Sigmoid colon (tissue), 7 donors: ENCODE data around the gene ASS1. TPM values are rescaled to one million over a fixed set of nuclear protein-coding genes. Genes with fewer than 3 reads are reported as not detected.

Source experiments
- DNase-seq: peaks from one replicate; pipeline ENCODE4 v3.0.0-alpha.2; 2019
- H3K27ac ChIP-seq, 4 donors: fragments of 200-600 bp; sonication (generic); one replicate each; pipeline ENCODE4 v1.5.1; 2016 to 2019; ENCODE audit warnings: mild to moderate bottlenecking in 1 of 4
- H3K27me3 ChIP-seq, 3 donors: fragments of 200-600 bp; sonication (generic); one replicate each; pipeline ENCODE4 v1.5.1; 2019; ENCODE audit warnings: mild to moderate bottlenecking in 1 of 3
- H3K36me3 ChIP-seq, 4 donors: fragments of 200-600 bp; sonication (generic); one replicate each; pipeline ENCODE4 v1.5.1; 2016 to 2019
- H3K4me1 ChIP-seq, 4 donors: fragments of 200-600 bp; sonication (generic); one replicate each; pipeline ENCODE4 v1.5.1; 2017 to 2019
- H3K4me3 ChIP-seq, 4 donors: fragments of 200-600 bp; sonication (generic); one replicate each; pipeline ENCODE4 v1.5.1; 2017 to 2019; ENCODE audit warnings: mild to moderate bottlenecking in 2 of 4, moderate library complexity in 1 of 4
- H3K9me3 ChIP-seq, 4 donors: fragments of 200-600 bp in 3 of 4; sonication (generic) in 3 of 4; one replicate each; pipeline versions ENCODE4 v1.5.1 to v1.6.1; 2013 to 2019
- EP300 ChIP-seq, 4 donors: sonication (generic); formaldehyde crosslinking; IDR thresholded peaks; one replicate each; pipeline ENCODE4 v1.6.1; 2017; ENCODE audit warnings: antibody characterized with exemption in 4 of 4
- POLR2A ChIP-seq, 2 donors: fragments of 450-650 bp; IDR thresholded peaks; one replicate each; pipeline ENCODE4 v1.6.1; 2016; ENCODE audit warnings: antibody characterized with exemption in 2 of 2, mild to moderate bottlenecking in 2 of 2, moderate library complexity in 2 of 2
- POLR2AphosphoS5 ChIP-seq, 4 donors: sonication (generic); formaldehyde crosslinking; IDR thresholded peaks; one replicate each; pipeline ENCODE4 v1.6.1; 2017; ENCODE audit warnings: antibody characterized with exemption in 4 of 4
- WGBS, 2 donors: extraction: QIAGEN DNeasy Blood & Tissue Kit; methylation state at CpG; one replicate each; pipeline ENCODE4 v1.1.7; 2013; 5-methylcytosine and 5-hydroxymethylcytosine counted together
- intact Hi-C: fragments of 100-400 bp; cut with DNase I; formaldehyde crosslinking; loops from one replicate; pipeline ENCODE4 v1.15.1; 2023
- polyA plus RNA-seq, 3 donors: library from polyadenylated mRNA; stranded (reverse); fragments of 200-250 nt; gene quantifications; one replicate each; pipeline ENCODE4 v1.2.3, GENCODE V29; 2013
- total RNA-seq, 4 donors: library from RNA; depleted of rRNA; stranded (reverse); fragments of >200 nt; gene quantifications; one replicate each; pipeline ENCODE4 v1.1.0, GENCODE V29; 2016
- TF ChIP-seq, protein P1 (sequence below), 4 experiments: fragments of 450-650 bp in 3 of 4; fragments of 200-600 bp in 1 of 4; IDR thresholded peaks; one replicate each; pipeline ENCODE4 v1.5.1; 2016 to 2019; ENCODE audit warnings: antibody characterized with exemption in 4 of 4, mild to moderate bottlenecking in 3 of 4, moderate library complexity in 2 of 4
- donor health status: healthy with polysubstance abuse.
- donor health status: Bipolar disorder and iron deficiency.
- donor health status: healthy.

Gene ASS1
- total and polyA plus RNA-seq, 7 donors, result 65.8 to 1,420 (median 84.2) TPM

GRCh38 chr9:130463763-130464745, 19.3 kb downstream of the ASS1 start:
- no peak overlapping the region for H3K27ac ChIP-seq
- no peak overlapping the region for H3K4me3 ChIP-seq
- no peak for DNase-seq
- no peak for TF ChIP-seq EP300 (IDR thresholded peaks at IDR 0.05)
- TF ChIP-seq POLR2AphosphoS5 (IDR thresholded peaks at IDR 0.05), result no peak
- no peak for TF ChIP-seq POLR2A (IDR thresholded peaks at IDR 0.05)
- TF ChIP-seq, protein P1, sequence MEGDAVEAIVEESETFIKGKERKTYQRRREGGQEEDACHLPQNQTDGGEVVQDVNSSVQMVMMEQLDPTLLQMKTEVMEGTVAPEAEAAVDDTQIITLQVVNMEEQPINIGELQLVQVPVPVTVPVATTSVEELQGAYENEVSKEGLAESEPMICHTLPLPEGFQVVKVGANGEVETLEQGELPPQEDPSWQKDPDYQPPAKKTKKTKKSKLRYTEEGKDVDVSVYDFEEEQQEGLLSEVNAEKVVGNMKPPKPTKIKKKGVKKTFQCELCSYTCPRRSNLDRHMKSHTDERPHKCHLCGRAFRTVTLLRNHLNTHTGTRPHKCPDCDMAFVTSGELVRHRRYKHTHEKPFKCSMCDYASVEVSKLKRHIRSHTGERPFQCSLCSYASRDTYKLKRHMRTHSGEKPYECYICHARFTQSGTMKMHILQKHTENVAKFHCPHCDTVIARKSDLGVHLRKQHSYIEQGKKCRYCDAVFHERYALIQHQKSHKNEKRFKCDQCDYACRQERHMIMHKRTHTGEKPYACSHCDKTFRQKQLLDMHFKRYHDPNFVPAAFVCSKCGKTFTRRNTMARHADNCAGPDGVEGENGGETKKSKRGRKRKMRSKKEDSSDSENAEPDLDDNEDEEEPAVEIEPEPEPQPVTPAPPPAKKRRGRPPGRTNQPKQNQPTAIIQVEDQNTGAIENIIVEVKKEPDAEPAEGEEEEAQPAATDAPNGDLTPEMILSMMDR (IDR thresholded peaks at IDR 0.05), result no peak
- peaks cover 0 to 3% (median 0%) of the 10 kb centered on the region in 3 donors for H3K27me3 ChIP-seq
- H3K9me3 ChIP-seq, result no peaks in the 10 kb centered on the region
- H3K4me1 ChIP-seq, result peaks cover 0 to 8% (median 6%) of the 10 kb centered on the region in 4 donors
- intact Hi-C loops, result no loop called here
- peaks cover 0 to 37% (median 8%) of the 10 kb centered on the region in 4 donors for H3K36me3 ChIP-seq
- WGBS, 2 donors, result 85 to 87% methylated on average over 22 of the region's 22 CpGs

DNA sequence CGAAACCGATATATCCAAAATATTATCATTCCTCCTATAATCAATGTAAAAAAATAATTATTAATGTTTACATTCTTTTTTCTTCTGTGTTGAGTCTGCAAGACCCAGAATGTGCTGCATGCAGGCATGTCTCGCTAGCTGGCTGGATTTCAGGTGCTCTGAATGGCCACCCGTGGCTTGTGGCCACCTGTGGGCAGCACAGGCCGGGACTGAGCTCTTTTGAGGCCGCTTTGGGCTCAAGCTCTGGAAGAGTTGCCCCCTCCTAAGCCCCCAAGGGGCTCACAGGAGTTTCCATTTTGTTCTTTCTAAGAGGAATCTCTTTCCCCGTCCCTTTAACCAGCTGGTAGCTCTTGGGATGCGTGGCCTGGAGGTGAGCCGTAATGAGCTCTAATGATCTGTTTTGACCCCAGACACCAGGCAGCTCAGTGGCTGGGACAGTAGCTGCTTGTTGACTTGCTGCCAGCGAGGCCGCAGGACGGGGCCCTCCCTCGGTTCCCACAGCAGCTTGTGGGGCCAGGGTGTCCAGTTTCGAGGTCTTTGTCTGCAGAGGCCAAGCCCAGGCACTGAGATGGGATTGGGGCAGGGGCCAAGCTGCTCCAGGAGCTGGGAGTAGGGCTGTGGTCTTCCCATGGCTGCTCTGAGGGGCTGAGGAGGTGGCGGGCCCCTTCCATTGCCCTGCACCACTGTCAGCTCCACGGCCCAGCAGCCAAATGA, 20.8 kb downstream of the ASS1 start:
- Histone ChIP-seq H3K27me3 (peaks cover 0 to 3% (median 0%) of the 10 kb centered on the region in 3 donors), H3K27ac (no peak overlapping the region), H3K4me3 (no peak overlapping the region), H3K9me3 (no peaks in the 10 kb centered on the region), H3K36me3 (peaks cover 0 to 42% (median 10%) of the 10 kb centered on the region in 4 donors), H3K4me1 (peaks cover 0 to 8% (median 6%) of the 10 kb centered on the region in 4 donors)
- WGBS, 2 donors, result 78 to 87% methylated on average over 16 of the region's 16 CpGs
- TF ChIP-seq, protein P1 (IDR thresholded peaks at IDR 0.05), result no peak
- TF ChIP-seq EP300 (IDR thresholded peaks at IDR 0.05) (no peak), POLR2AphosphoS5 (IDR thresholded peaks at IDR 0.05) (no peak), POLR2A (IDR thresholded peaks at IDR 0.05) (no peak)
- DNase-seq, result no peak
- intact Hi-C loops, result no loop called here

- Histone ChIP-seq H3K27me3 (no peaks in the 10 kb centered on the region), H3K36me3 (peaks cover 0 to 53% (median 10%) of the 10 kb centered on the region in 4 donors), H3K27ac (no peak overlapping the region), H3K4me3 (no peak overlapping the region), H3K9me3 (no peaks in the 10 kb centered on the region), H3K4me1 (no peaks in the 10 kb centered on the region)
- WGBS, 2 donors, result 69 to 83% methylated on average over 20 of the region's 20 CpGs
- no peak for DNase-seq
- TF ChIP-seq POLR2A (IDR thresholded peaks at IDR 0.05), result no peak
- TF ChIP-seq EP300 (IDR thresholded peaks at IDR 0.05), result no peak
- TF ChIP-seq, protein P1 (IDR thresholded peaks at IDR 0.05), result no peak
- no peak for TF ChIP-seq POLR2AphosphoS5 (IDR thresholded peaks at IDR 0.05)
- intact Hi-C loops, result no loop called here
Measured at GRCh38 chr9:130466537-130467217, 21.9 kb downstream of the ASS1 start.

DNA sequence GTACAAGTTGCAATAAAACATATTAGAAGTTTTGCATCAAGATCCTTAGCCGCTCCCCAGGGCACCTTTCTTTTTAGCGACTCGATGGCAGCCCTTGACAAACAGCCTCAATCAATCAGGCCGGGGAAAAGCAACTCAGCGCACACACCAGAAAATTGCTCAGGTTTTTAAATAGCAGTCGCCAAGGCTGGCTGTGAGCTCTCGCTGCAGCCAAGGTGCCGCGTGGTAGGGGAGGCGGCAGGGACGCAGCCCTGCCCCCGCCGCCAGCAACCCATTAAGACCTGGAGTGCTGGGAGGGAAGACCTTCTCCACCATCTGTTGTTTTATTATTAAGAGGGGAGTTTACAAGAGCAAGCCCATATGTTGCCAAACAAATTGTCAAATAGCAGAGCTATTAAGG, 22.6 kb downstream of the ASS1 start:
- Histone ChIP-seq H3K4me1 (no peaks in the 10 kb centered on the region), H3K27me3 (no peaks in the 10 kb centered on the region), H3K27ac (no peak overlapping the region), H3K36me3 (peaks cover 0 to 55% (median 10%) of the 10 kb centered on the region in 4 donors), H3K9me3 (no peaks in the 10 kb centered on the region), H3K4me3 (no peak overlapping the region)
- intact Hi-C loops, result no loop called here
- no peak for DNase-seq
- no peak for TF ChIP-seq POLR2AphosphoS5 (IDR thresholded peaks at IDR 0.05)
- TF ChIP-seq, protein P1 (IDR thresholded peaks at IDR 0.05), result no peak
- WGBS, 2 donors, result 39 to 74% methylated on average over 13 of the region's 13 CpGs
